ES-I3 (cell line): ENCODE measurements around the gene TEPSIN.

Experiments used
- H3K36me3 ChIP-seq: 2 replicates; pipeline ENCODE4 v1.6.1; 2013; ENCODE audit warnings: mild to moderate bottlenecking, low read length, control low read depth, moderate library complexity; ENCODE audit not compliant: insufficient read depth
- H3K4me1 ChIP-seq: 2 replicates; pipeline ENCODE4 v1.6.1; 2013; ENCODE audit warnings: mild to moderate bottlenecking, control low read depth, low read length; ENCODE audit not compliant: insufficient read depth
- H3K9ac ChIP-seq: 2 replicates; pipeline ENCODE4 v1.6.1; 2013; ENCODE audit warnings: low read depth, mild to moderate bottlenecking, low read length, moderate library complexity
- H3K9me3 ChIP-seq: 2 replicates; pipeline ENCODE4 v1.6.1; 2013; ENCODE audit warnings: mild to moderate bottlenecking, low read length, moderate library complexity; ENCODE audit not compliant: control insufficient read depth, insufficient read depth

Gene TEPSIN

GRCh38 chr17:81260171-81260570, 21.3 kb upstream of the TEPSIN start:
- H3K9ac ChIP-seq, result no peak overlapping the region
- peaks cover 5% of the 10 kb centered on the region; the same call in 1 of the 2 replicates for H3K36me3 ChIP-seq

GRCh38 chr17:81259058-81259605, 20.3 kb upstream of the TEPSIN start:
- Histone ChIP-seq H3K36me3 (peaks cover 3% of the 10 kb centered on the region; the same call in 1 of the 2 replicates), H3K4me1 (peaks cover 4% of the 10 kb centered on the region; the same call in 1 of the 2 replicates), H3K9me3 (no peaks in the 10 kb centered on the region), H3K9ac (no peak overlapping the region)

More at GRCh38 chr17:81260171-81260570, 21.3 kb upstream of the TEPSIN start:
- Histone ChIP-seq H3K4me1 (peaks cover 2% of the 10 kb centered on the region; the same call in 1 of the 2 replicates), H3K9me3 (no peaks in the 10 kb centered on the region)

GRCh38 chr17:81258292-81258691, 19.4 kb upstream of the TEPSIN start:
- no peak overlapping the region for H3K9ac ChIP-seq
- no peaks in the 10 kb centered on the region; the same call in 1 of the 2 replicates for H3K36me3 ChIP-seq
- no peaks in the 10 kb centered on the region for H3K9me3 ChIP-seq
- peaks cover 4% of the 10 kb centered on the region; the same call in 1 of the 2 replicates for H3K4me1 ChIP-seq

- Histone ChIP-seq H3K4me1 (peaks cover 4% of the 10 kb centered on the region; the same call in 1 of the 2 replicates), H3K36me3 (no peaks in the 10 kb centered on the region), H3K9ac (no peak overlapping the region), H3K9me3 (no peaks in the 10 kb centered on the region)
These were observed 18.7 kb upstream of the TEPSIN start for GRCh38 chr17:81257533-81257932.

GRCh38 chr17:81256616-81257015, 17.8 kb upstream of the TEPSIN start:
- no peaks in the 10 kb centered on the region for H3K9me3 ChIP-seq
- peaks cover 4% of the 10 kb centered on the region; the same call in 1 of the 2 replicates for H3K4me1 ChIP-seq
- no peaks in the 10 kb centered on the region for H3K36me3 ChIP-seq
- H3K9ac ChIP-seq, result no peak overlapping the region

GRCh38 chr17:81254955-81255717, 16.3 kb upstream of the TEPSIN start:
- H3K9me3 ChIP-seq, result no peaks in the 10 kb centered on the region
- no peaks in the 10 kb centered on the region for H3K36me3 ChIP-seq
- H3K4me1 ChIP-seq, result peaks cover 4% of the 10 kb centered on the region; the same call in 1 of the 2 replicates
- no peak overlapping the region for H3K9ac ChIP-seq

- Histone ChIP-seq H3K4me1 (peaks cover 4% of the 10 kb centered on the region; the same call in 1 of the 2 replicates), H3K9me3 (no peaks in the 10 kb centered on the region), H3K9ac (no peak overlapping the region), H3K36me3 (no peaks in the 10 kb centered on the region)
These were observed 14.7 kb upstream of the TEPSIN start for GRCh38 chr17:81253358-81254131.

GRCh38 chr17:81252987-81253329, 14.1 kb upstream of the TEPSIN start:
- Histone ChIP-seq H3K4me1 (peaks cover 4% of the 10 kb centered on the region; the same call in 1 of the 2 replicates), H3K9ac (no peak overlapping the region), H3K9me3 (no peaks in the 10 kb centered on the region), H3K36me3 (no peaks in the 10 kb centered on the region)

GRCh38 chr17:81252326-81252986, 13.6 kb upstream of the TEPSIN start:
- Histone ChIP-seq H3K9ac (no peak overlapping the region), H3K9me3 (no peaks in the 10 kb centered on the region), H3K4me1 (peaks cover 4% of the 10 kb centered on the region; the same call in 1 of the 2 replicates), H3K36me3 (no peaks in the 10 kb centered on the region)

- H3K36me3 ChIP-seq, result no peaks in the 10 kb centered on the region
- H3K9me3 ChIP-seq, result no peaks in the 10 kb centered on the region
- peaks cover 4% of the 10 kb centered on the region; the same call in 1 of the 2 replicates for H3K4me1 ChIP-seq
- no peak overlapping the region for H3K9ac ChIP-seq
These were observed 12.9 kb upstream of the TEPSIN start for GRCh38 chr17:81251709-81252301.

GRCh38 chr17:81251094-81251708, 12.3 kb upstream of the TEPSIN start:
- Histone ChIP-seq H3K4me1 (peaks cover 4% of the 10 kb centered on the region; the same call in 1 of the 2 replicates), H3K9me3 (no peaks in the 10 kb centered on the region), H3K9ac (no peak overlapping the region), H3K36me3 (no peaks in the 10 kb centered on the region)

- H3K9me3 ChIP-seq, result no peaks in the 10 kb centered on the region
- H3K4me1 ChIP-seq, result peaks cover 4% of the 10 kb centered on the region; the same call in 1 of the 2 replicates
- H3K36me3 ChIP-seq, result no peaks in the 10 kb centered on the region
- no peak overlapping the region for H3K9ac ChIP-seq
These were observed 11.6 kb upstream of the TEPSIN start for GRCh38 chr17:81250286-81251093.
